ENCODE measurements around the gene MEPCE.

DNA sequence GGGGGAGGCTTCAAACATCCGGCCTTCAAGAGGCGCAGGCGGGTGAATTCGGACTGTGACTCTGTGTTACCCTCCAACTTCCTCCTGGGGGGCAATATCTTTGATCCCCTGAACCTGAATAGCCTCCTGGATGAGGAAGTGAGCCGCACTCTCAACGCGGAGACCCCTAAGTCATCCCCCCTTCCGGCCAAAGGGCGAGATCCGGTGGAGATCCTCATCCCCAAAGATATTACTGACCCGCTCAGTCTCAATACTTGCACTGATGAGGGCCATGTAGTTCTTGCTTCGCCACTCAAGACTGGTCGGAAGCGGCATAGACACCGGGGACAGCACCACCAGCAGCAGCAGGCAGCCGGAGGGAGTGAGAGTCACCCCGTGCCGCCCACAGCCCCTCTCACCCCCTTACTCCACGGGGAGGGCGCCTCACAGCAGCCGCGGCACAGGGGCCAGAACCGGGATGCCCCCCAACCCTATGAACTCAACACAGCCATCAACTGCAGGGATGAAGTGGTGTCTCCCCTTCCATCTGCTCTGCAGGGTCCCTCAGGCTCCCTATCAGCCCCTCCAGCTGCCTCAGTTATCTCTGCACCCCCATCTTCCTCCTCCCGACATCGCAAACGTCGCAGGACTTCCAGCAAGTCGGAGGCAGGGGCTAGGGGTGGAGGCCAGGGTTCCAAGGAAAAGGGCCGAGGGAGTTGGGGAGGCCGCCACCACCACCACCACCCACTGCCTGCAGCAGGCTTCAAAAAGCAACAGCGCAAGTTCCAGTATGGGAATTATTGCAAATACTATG is 1.1 kb downstream of the MEPCE start:
- TF ChIP-seq POLR2A (IDR thresholded peaks at IDR 0.05) = no peak
- no peak for TF ChIP-seq POLR2AphosphoS5 (IDR thresholded peaks at IDR 0.05)
- TF ChIP-seq CTCF (IDR thresholded peaks at IDR 0.05) = no peak
- TF ChIP-seq EP300 (IDR thresholded peaks at IDR 0.05) = no peak

Measured in gastroesophageal sphincter (tissue), 3 donors.